HG03097 (cell line): ENCODE data around the gene CSGALNACT2.

Experiments
- ATAC-seq: cut with Tn5 transposase; IDR thresholded peaks from one replicate; pipeline ENCODE4 v1.9.1; 2021; ENCODE audit not compliant: unreplicated experiment, low FRiP score

The CSGALNACT2 gene

GRCh38 chr10:43225004-43225786 is 87.0 kb downstream of the CSGALNACT2 start:
- ATAC-seq = no peak

- no peak for ATAC-seq
Observed at GRCh38 chr10:43225787-43226153, 87.5 kb downstream of the CSGALNACT2 start.

- no peak for ATAC-seq
Observed at GRCh38 chr10:43226441-43226840, 88.2 kb downstream of the CSGALNACT2 start.

GRCh38 chr10:43226851-43227845 is 88.9 kb downstream of the CSGALNACT2 start:
- ATAC-seq = no peak

- no peak for ATAC-seq
Observed at GRCh38 chr10:43227911-43228782, 89.9 kb downstream of the CSGALNACT2 start.

- no peak for ATAC-seq
Observed at GRCh38 chr10:43228783-43229207, 90.5 kb downstream of the CSGALNACT2 start.

- no peak for ATAC-seq
Observed at GRCh38 chr10:43229208-43230061, 91.2 kb downstream of the CSGALNACT2 start.

GRCh38 chr10:43230101-43230908 is 92.1 kb downstream of the CSGALNACT2 start:
- ATAC-seq = no peak

GRCh38 chr10:43230909-43231522 is 92.8 kb downstream of the CSGALNACT2 start:
- peak; percentile 17 for ATAC-seq

GRCh38 chr10:43231523-43232078 is 93.4 kb downstream of the CSGALNACT2 start:
- peak; percentile 57 for ATAC-seq

- ATAC-seq = no peak
Observed at GRCh38 chr10:43233601-43234430, 95.6 kb downstream of the CSGALNACT2 start.

- no peak for ATAC-seq
Observed at GRCh38 chr10:43234471-43235041, 96.3 kb downstream of the CSGALNACT2 start.
